Neural progenitor cell (in vitro differentiated cells): ENCODE measurements around the gene CFAP61.

Source experiments
- CTCF ChIP-seq: fragments of 200-600 bp; sonication (generic); IDR thresholded peaks from 2 replicates; pipeline ENCODE4 v1.5.1; 2017; ENCODE audit warnings: antibody characterized with exemption, mild to moderate bottlenecking
- EZH2phosphoT487 ChIP-seq: fragments of 200-600 bp; sonication (generic); IDR thresholded peaks from 2 replicates; pipeline ENCODE4 v1.6.1; 2017; ENCODE audit warnings: antibody characterized with exemption

GRCh38 chr20:20039752-20040387 is 12.5 kb upstream of the CFAP61 start:
- TF ChIP-seq CTCF = no peak
- TF ChIP-seq EZH2phosphoT487 = no peak
